NCI-H510A (cell line): ENCODE measurements around the gene GABRR2.

ENCODE experiments used
- DNase-seq: peaks from one replicate; lab custom pipeline; 2025; lab: John Stamatoyannopoulos, UW

The GABRR2 gene

GRCh38 chr6:89315249-89315885, at the start of gene GABRR2:
Gene GABRR2 (minus strand): TSS chr6:89315299. CDS start chr6:89315165, 134 bp downstream.
- no peak for DNase-seq

DNA sequence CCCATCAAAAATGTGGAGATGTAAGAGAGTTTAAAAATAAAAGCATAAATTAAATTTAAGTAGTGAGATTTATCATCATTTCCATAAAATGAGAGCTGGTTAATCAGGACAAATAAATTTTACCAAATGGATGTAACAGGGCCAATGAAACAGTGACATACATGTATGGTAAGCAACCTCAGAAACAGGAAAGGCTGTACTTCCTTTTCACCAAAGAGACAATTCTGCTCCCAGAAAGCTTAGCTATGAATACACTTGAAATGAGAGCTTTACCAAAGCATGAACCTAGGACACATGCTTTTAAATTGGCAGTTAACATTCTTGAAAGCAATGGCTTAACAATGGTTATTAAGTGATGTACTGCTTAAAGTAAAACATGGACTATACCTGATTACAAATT, 49.5 kb upstream of the GABRR2 start:
- DNase-seq = no peak

- DNase-seq = no peak
Observed at GRCh38 chr6:89361171-89361570, 46.1 kb upstream of the GABRR2 start.

DNA sequence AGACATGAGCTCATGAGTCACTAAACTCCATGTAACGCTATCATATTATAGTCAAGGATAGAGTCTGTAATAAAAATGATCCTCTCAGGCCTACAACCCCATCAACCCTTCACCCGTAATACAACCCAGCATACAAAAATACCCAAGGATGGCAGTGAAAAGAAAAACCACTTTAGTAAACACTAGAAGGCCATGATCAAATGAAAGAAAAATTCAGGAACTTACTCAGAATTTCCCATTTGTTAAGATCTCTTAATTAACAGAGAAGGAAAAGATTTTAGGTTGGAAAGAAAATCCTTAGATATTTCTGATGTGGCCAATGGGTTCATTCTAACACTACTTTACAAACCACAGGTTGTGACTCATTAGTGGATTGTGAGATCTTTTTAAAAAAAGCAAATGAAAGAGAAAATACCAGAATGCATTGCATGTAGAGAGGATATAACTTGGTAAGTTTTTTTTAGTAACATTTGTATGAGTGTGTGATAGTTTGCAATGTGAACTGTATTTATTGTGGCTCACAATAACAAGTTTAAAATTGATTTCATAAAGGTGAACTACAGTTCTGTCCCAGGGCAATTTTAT, 45.4 kb upstream of the GABRR2 start:
- DNase-seq = no peak

GRCh38 chr6:89359561-89359960, 44.5 kb upstream of the GABRR2 start:
- DNase-seq = no peak

DNA sequence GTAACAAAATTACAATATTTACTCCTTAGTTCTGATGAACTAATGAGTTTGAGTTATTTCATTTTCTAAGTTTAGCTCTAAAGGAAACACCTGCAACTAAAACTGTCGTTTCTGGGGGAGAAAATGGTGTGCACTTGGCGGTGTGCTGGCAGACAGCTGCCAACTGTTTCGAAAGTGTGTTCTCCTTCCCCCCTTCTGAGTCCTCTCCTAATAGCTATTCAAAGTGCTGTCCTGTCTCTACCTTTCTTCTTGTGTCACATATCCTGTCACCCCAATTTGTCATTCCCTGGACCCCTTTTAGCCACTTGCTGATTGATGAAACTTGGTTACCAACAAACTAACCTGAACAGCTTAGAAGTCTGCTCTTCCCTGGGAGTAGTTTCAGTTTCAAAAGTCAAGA, 42.3 kb upstream of the GABRR2 start:
- DNase-seq = no peak

GRCh38 chr6:89356642-89357170, 41.6 kb upstream of the GABRR2 start:
- no peak for DNase-seq

GRCh38 chr6:89355511-89356194, 40.6 kb upstream of the GABRR2 start:
- no peak for DNase-seq

DNA sequence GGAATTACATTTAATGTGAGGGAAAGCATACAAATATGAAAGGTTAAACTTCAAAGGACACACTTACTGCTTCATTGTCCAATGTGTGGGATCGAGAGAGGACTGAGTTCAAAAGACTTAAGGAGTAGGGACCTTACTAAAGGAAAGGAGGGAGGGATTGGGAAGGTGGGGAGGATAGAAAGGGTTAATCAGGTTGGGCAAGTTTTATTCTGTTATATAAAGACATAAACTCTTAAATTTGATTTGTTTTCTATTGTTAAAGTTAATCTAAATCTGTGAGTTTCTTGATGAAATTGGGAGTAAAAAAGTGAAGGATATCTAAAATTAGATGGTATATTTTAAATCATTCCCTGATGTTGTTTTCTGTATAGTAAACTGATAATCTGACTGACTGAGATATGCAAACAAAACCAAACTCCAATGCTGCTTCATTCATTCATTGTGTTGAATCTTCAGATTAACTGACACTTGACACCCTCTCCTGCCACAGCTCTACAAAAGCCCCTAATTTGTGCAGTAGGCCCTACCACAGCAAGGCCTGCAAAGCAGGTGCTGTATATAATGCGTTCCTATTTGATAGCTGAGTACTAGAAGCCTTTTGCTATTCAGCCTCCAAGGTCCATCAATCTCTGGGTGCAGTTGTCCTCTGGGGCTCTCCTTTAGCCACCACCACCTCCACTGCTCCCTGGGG, 38.7 kb upstream of the GABRR2 start:
- DNase-seq = peak; percentile 18

- no peak for DNase-seq
Observed at GRCh38 chr6:89353118-89353556, 38.0 kb upstream of the GABRR2 start.

- DNase-seq = peak; percentile 82
Observed at GRCh38 chr6:89352278-89353117, 37.4 kb upstream of the GABRR2 start, which contains the start of gene UBE2J1. Gene UBE2J1 (minus strand): TSS chr6:89352722. CDS start chr6:89352569, 153 bp downstream.

DNA sequence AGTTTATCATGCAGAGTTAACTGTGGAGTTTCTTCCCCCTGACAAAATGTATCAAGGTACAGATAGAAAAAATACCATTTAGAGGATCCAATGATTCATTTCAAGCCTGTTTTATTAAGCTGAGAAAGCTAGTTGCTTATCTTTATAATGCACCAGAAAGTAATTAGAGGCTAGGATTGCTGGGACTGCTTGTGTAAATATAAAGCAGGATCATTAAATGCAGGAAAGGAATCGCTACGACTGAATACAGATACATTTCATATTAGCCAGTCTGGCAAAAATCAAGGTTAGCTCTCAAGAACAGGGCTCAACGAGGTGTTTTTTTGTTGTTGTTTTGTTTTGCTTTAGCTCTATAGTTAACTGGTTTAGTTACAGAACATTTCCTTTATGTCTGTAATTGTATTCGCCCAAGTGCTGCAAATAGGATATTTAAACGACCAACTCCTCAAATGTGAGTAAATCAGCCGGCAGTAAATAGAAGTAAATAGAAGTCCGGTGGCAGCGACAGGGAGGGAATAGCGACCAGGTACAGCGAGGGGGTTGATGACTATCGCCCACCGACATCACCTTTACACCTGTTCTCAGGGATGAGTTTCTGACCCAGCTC, 36.7 kb upstream of the GABRR2 start:
- no peak for DNase-seq

DNA sequence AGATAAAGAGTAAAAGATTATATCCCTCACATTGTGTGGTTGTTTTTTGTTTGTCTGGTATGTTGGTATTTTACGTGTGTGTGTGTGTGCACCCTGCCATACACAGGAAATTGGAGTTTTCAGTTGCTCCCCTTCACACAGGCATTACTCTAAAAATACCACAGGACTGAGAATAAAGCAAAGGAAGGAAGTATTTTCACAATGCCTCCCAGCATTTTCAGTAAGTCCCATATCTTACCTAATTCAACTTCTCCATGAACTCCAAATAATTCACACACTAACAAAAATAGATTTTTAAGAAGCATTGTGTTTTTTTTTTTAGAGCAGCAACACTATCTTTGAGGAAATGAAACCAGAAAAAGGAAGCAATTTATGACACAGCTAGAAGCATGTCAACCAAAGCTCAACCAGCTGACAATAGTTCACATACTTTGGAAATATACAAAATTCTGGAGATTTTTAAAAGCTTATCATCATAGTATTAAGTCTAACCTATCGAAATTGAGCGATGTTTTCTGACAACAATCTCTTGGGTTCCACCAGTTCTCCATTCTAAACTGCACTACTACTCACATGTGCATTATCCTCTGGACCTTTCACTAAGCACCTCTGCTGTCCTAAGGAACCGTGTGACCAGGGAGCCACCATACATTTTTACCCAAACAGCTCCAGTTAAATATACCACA, 35.3 kb upstream of the GABRR2 start:
- DNase-seq = no peak

- no peak for DNase-seq
Observed at GRCh38 chr6:89348372-89348771, 33.3 kb upstream of the GABRR2 start.

DNA sequence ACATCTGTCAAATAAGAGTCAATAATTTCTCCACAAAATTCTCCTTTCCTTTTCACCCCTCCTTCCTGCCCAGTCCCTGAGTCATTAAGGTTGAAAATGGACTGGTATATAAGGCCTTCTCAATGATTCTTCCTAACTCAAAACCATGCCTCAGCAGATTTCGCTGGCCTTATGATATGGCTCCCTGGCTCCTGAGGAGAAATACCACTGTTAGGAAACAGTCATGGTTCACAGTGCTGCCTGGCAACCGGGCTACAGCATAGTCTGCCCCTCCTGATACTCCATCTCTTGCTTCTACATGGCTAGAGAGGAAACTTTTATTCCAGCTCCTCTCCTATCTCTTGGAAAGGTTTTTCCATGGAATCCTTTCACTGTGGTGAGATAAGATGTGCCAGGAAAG, 32.7 kb upstream of the GABRR2 start:
- DNase-seq = no peak

GRCh38 chr6:89346433-89346832, 31.3 kb upstream of the GABRR2 start:
- no peak for DNase-seq

GRCh38 chr6:89339565-89339964, 24.5 kb upstream of the GABRR2 start:
- no peak for DNase-seq

GRCh38 chr6:89335164-89335563, 20.1 kb upstream of the GABRR2 start:
- DNase-seq = no peak

GRCh38 chr6:89330910-89331309, 15.8 kb upstream of the GABRR2 start:
- no peak for DNase-seq

DNA sequence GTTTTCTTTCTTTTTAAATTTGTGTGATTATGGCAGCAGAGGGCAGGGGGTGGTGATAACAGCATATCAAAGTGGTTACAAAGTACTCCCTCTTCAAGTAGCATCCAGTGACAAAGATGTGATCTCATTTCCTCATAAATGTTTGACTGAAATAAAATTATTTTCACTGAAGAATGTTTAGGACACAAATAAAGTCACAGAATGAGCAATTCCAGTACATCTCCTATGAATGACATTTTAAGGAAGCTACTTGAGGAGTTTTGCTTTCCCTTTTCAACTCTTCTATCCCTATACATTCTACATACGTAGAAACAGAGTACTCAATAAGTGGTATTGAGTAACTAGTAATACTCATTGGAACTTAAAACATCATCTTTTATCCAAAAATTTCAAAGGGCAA, 13.9 kb upstream of the GABRR2 start:
- no peak for DNase-seq

DNA sequence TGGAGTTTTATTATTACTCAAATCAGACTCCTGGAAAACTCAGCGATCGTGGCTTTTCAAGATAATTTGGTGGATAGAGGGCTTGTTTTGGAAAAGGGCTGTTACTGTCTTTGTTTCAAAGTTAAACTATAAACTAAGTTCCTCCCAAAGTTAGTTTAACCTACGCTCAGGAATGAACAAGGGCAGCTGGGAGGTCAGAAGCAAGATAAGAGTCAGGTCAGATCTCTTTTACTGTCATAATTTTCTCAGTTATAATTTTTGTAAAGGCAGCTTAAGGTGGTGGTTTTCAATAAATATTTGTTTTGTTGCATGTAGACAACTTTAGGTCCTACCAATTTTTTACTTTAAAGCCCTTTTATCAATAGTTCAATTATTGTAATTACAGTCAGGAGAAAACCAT, 9.2 kb upstream of the GABRR2 start:
- no peak for DNase-seq
